T47D (cell line): Measurements from ENCODE around the gene AGMAT.

Source experiments
- DNase-seq, 2 experiments: peaks; one replicate each; pipeline versions ENCODE4 v3.0.0 to v3.0.0-alpha.2; 2011 to 2012; ENCODE audit warnings: low read depth in 1 of 2, low spot score in 1 of 2
- JUND ChIP-seq: IDR thresholded peaks from 2 replicates; pipeline ENCODE4 v1.6.1; 2012; ENCODE audit warnings: low read depth
- in situ Hi-C: cut with HindIII; loops from 2 replicates; pipeline ENCODE4 v1.10.0; 2016; ENCODE audit warnings: low sequenced_read_pairs, low pct_unique_long_range_greater_than_20kb

Gene AGMAT

DNA sequence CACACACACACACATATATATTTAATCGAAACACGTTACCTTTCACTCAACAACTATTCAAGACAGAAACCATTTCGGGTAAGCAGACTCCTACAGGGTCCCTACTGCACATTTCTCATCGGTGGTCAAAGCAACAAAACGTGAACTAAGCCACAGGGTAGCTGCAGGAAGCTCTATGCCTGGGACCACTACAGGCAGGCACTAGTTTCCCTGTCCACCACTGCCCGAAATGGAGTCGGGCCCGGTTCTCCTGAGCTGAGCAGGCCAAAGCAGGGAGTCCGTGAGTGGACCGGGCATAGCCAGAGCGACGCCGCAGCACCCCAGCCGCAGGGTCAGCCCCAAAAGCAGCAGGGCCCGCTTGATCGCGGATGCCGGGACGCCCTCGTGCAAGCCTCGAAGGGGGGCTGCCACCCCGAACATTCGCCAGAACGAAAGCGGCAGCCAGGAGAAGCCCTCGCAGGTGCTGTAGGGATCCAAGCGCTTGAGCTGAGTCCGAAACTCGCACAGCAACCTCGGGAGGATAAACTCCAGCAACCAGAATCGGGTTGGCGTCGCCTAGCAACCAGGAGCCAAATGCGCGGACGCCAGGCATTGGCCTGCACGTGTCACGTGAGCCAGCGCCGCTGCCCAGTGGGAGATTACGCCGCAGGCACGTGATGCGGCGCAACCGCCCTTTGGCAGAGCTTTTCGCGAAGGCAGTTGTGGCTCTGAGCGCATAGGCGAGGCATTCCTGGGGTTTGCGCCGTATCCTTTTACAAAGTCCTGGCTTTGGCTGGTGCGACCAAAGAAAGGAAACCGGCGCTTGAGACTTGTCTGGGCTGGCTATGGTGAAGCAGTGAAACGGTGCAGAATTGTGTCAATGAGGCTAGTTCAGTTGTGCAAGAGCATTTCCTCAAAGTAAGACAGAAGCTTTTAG lies 18.5 kb upstream of the AGMAT start:
- DNase-seq = peak; percentile 95 to 96
- no peak for TF ChIP-seq JUND
- in situ Hi-C loops = no loop called here

- DNase-seq = no peak
- TF ChIP-seq JUND = no peak
- in situ Hi-C loops = no loop called here
Observed at GRCh38 chr1:15598436-15598835, 13.6 kb upstream of the AGMAT start.

- no peak for DNase-seq
- in situ Hi-C loops = no loop called here
- no peak for TF ChIP-seq JUND
Observed at GRCh38 chr1:15595809-15596617, 11.2 kb upstream of the AGMAT start.

DNA sequence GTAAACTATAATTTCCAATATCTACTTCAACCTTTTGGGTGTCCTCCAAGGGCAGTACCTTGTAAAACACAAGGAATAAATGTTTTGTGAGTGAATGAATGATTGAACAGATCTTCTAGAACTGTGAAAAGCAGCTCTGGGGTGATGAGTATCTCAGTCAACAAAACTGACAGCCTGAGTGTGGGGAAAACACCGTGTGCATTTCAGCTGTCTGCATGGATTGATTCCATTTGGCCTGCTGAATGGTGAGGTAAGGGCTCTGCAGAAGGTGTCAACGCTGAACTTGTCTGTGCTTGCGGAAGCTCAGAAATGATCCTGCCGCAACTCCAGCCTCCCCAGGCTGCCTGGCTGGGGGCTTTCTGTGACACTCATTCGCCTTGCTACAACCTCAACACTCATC lies 7.4 kb upstream of the AGMAT start:
- no peak for DNase-seq
- no peak for TF ChIP-seq JUND
- in situ Hi-C loops = no loop called here

DNA sequence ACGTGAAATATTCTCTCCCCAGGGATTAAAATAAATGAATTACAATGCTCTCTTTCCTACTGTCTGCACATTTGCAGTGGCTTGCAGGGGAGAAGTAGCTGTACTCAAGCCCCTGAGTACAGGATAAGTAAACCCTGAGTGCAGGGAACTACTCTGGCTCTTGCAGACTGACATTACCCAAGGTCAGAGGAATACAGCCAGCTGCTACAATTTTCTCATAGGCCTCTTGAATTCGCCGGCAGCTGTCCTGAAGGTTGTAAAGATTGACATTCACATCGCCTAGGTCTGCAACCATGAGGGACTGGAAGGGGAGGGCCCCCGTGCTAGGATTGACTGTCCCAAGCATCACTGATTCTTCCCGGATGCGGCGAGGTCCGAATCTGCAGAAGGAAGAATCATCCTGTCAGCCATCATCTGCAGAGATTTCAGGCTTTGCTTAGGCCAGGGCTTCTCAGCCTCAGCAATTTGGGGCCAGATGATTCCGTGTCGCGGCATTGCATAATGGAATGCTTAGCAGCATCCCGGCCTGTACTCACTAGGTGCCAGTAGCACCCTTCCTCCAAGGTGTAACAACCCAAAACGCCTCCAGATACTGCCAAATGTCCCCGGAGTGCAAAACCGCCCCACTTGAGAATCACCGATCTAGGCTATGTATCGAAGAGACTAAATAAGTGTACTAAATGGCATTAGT lies 1.7 kb downstream of the AGMAT start:
- in situ Hi-C loops = no loop called here
- TF ChIP-seq JUND = no peak
- DNase-seq = no peak

- DNase-seq = no peak
- in situ Hi-C loops = no loop called here
- TF ChIP-seq JUND = no peak
Observed at GRCh38 chr1:15579683-15580047, 5.2 kb downstream of the AGMAT start.

DNA sequence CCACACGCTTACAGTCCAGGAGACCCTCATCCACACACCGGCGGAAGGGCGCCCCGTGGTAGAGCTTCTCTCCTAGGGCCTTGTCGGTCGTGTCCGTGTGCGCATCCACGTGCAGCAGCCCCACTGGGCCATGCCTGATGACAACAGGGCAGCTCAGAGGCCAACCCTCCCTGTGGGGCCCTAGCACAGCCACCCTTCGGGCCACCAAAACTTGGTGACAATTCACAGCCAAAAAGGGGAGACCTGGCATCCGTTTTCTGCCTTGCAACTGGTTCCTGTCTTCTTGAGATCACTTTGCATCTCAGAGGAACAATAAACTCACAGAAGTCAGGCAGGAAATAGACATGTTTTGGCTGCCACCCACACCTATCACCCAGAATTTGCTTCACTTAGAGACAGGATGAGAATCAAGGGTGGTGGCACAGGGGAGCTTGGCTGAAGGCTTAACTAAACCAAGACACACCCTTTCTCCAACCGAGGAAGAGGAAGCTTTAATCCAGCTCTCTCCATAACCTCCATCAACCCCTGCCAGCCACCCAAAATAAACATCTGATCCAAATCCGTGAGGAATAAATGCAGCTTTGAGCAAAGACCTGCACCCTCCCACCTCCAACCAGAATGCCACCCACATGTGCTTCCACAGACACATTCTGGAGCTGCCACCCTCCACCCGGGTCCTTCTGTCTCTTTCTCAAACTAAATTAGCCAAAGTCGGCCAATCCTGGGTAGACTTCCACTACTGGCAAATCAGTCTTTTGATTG lies 5.7 kb downstream of the AGMAT start:
- TF ChIP-seq JUND = no peak
- in situ Hi-C loops = no loop called here
- no peak for DNase-seq

DNA sequence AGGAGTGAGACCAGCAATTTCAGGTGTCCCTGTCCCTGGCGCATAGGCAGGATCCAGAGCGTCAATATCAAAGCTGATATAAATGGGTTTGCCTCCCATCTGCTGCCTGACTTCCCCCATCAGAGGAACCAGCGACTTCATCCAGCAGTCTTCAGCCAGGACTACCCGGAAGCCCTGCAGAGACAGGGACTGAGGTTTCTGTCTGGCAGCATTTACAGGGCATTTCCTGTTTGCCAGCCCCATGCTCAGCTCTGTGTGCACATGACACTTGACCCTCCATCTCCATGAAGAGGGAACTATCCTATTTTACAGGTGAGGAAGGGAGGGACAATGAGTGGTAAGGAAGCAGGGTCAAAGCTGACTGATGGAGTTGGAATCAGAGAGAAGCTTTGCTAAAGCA lies 7.2 kb downstream of the AGMAT start:
- no peak for DNase-seq
- in situ Hi-C loops = no loop called here
- no peak for TF ChIP-seq JUND

DNA sequence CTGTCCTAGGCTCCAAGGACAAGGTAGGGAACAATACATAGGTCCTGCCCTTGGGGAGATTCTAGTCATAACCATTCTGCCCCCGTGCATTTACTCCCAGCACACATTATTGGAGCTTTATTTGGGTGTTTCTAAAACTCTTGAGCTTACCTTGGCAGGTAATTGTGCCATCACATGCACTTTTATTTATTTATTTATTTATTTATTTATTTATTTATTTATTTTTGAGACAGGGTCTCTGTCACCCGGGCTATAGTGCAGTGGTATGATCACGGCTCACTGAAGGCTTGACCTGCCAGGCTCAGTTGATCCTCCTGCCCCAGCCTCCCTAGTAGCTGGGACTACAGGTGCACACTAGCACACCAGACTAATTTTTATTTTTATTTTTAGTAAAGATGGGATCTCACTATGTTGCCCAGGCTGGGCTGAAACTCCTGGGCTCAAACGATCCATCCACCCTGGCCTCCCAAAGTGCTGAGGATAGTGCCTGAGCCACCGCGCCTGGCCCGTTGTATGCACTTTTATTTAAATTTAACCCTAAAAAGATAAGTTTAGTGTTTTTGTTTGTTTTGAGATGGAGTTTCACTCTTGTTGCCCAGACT lies 9.2 kb downstream of the AGMAT start:
- in situ Hi-C loops = no loop called here
- no peak for TF ChIP-seq JUND
- no peak for DNase-seq

GRCh38 chr1:15574741-15575140 lies 10.1 kb downstream of the AGMAT start:
- in situ Hi-C loops = no loop called here
- no peak for DNase-seq
- no peak for TF ChIP-seq JUND

- no peak for DNase-seq
- no peak for TF ChIP-seq JUND
- in situ Hi-C loops = no loop called here
Observed at GRCh38 chr1:15573477-15573876, 11.4 kb downstream of the AGMAT start.

- TF ChIP-seq JUND = no peak
- in situ Hi-C loops = no loop called here
- DNase-seq = no peak
Observed at GRCh38 chr1:15571266-15571665, 13.6 kb downstream of the AGMAT start.
